Measurements from ENCODE around the gene CLDN8.

The CLDN8 gene

GRCh38 chr21:30186242-30186641 lies 29.7 kb downstream of the CLDN8 start:
- TF ChIP-seq, protein P1, sequence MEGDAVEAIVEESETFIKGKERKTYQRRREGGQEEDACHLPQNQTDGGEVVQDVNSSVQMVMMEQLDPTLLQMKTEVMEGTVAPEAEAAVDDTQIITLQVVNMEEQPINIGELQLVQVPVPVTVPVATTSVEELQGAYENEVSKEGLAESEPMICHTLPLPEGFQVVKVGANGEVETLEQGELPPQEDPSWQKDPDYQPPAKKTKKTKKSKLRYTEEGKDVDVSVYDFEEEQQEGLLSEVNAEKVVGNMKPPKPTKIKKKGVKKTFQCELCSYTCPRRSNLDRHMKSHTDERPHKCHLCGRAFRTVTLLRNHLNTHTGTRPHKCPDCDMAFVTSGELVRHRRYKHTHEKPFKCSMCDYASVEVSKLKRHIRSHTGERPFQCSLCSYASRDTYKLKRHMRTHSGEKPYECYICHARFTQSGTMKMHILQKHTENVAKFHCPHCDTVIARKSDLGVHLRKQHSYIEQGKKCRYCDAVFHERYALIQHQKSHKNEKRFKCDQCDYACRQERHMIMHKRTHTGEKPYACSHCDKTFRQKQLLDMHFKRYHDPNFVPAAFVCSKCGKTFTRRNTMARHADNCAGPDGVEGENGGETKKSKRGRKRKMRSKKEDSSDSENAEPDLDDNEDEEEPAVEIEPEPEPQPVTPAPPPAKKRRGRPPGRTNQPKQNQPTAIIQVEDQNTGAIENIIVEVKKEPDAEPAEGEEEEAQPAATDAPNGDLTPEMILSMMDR (IDR thresholded peaks at IDR 0.05; ENCODE audit: insufficient read depth, missing control alignments), result no peak
- DNase-seq (ENCODE audit: insufficient read length, low spot score) (no peak), FAIRE-seq (no peak)

DNA sequence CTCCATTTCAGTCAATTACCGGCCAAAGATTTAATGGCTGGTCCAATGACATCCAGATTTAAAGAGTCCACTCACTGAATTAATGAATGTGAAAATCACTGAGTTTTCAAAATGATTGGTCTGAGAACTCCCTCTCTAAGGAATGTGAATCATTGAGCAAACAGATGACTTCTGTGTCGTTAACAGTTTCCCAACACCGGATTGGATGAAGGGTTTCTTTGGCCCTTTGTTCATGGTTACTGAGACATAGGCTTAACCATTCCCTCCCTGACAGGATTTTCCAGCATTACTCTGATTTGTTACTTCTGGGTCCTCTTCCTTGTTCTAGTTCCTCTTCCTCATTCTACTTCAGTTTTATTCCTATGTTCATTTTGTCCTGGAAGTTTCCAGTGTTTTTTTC lies 47.8 kb downstream of the CLDN8 start:
- TF ChIP-seq, protein P1 (IDR thresholded peaks at IDR 0.05; ENCODE audit: insufficient read depth, missing control alignments), result no peak
- DNase-seq (ENCODE audit: insufficient read length, low spot score), result no peak

GRCh38 chr21:30166705-30167104 lies 49.2 kb downstream of the CLDN8 start, which contains the start of gene CLDN17:
TSS of gene CLDN17 (minus strand) at chr21:30166805. CDS start at chr21:30166617, 188 bp downstream.
- DNase-seq (ENCODE audit: insufficient read length, low spot score) (no peak), FAIRE-seq (no peak)
- TF ChIP-seq, protein P1 (IDR thresholded peaks at IDR 0.05; ENCODE audit: insufficient read depth, missing control alignments), result no peak

More for the DNA sequence above, 47.8 kb downstream of the CLDN8 start:
- no peak for FAIRE-seq

GRCh38 chr21:30166171-30166570 lies 49.7 kb downstream of the CLDN8 start:
- TF ChIP-seq, protein P1 (IDR thresholded peaks at IDR 0.05; ENCODE audit: insufficient read depth, missing control alignments), result no peak
- FAIRE-seq, result no peak
- DNase-seq (ENCODE audit: insufficient read length, low spot score), result no peak

GRCh38 chr21:30164796-30165195 lies 51.1 kb downstream of the CLDN8 start:
- FAIRE-seq, result no peak
- TF ChIP-seq, protein P1 (IDR thresholded peaks at IDR 0.05; ENCODE audit: insufficient read depth, missing control alignments), result no peak
- no peak for DNase-seq (ENCODE audit: insufficient read length, low spot score)

All from D721Med (cell line).